Muscle layer of duodenum (tissue), 2 donors: Measurements from ENCODE around the gene SYNDIG1.

Experiments used
- H3K27ac ChIP-seq: one replicate; pipeline ENCODE4 v1.7.0; 2013; ENCODE audit warnings: mild to moderate bottlenecking, low read length
- H3K27me3 ChIP-seq: one replicate; pipeline ENCODE4 v1.7.0; 2013; ENCODE audit warnings: low read depth, mild to moderate bottlenecking, control low read depth, low read length
- H3K36me3 ChIP-seq, 2 donors: one replicate each; pipeline ENCODE4 v1.7.0; 2013; ENCODE audit warnings: low read length in 2 of 2, control low read depth in 1 of 2, mild to moderate bottlenecking in 1 of 2; ENCODE audit not compliant: insufficient read depth in 2 of 2, control insufficient read depth in 1 of 2
- H3K4me1 ChIP-seq, 2 donors: one replicate each; pipeline ENCODE4 v1.7.0; 2013; ENCODE audit warnings: low read length in 2 of 2, mild to moderate bottlenecking in 2 of 2, control low read depth in 1 of 2, moderate library complexity in 1 of 2; ENCODE audit not compliant: insufficient read depth in 2 of 2, control insufficient read depth in 1 of 2
- H3K4me3 ChIP-seq, 2 donors: one replicate each; pipeline ENCODE4 v1.7.0; 2013; ENCODE audit warnings: low read length in 2 of 2, low read depth in 1 of 2, mild to moderate bottlenecking in 1 of 2
- H3K9me3 ChIP-seq, 2 donors: one replicate each; pipeline ENCODE4 v1.7.0; 2013; ENCODE audit warnings: low read length in 2 of 2, control low read depth in 1 of 2, mild to moderate bottlenecking in 1 of 2; ENCODE audit not compliant: control insufficient read depth in 1 of 2
- donor health status: healthy.

The SYNDIG1 gene

GRCh38 chr20:24698706-24699206, 229.3 kb downstream of the SYNDIG1 start:
- no peak overlapping the region for H3K4me3 ChIP-seq
- H3K27ac ChIP-seq = no peak overlapping the region
- no peaks in the 10 kb centered on the region for H3K4me1 ChIP-seq
- no peaks in the 10 kb centered on the region for H3K9me3 ChIP-seq
- H3K27me3 ChIP-seq = no peaks in the 10 kb centered on the region
- H3K36me3 ChIP-seq = no peaks in the 10 kb centered on the region

GRCh38 chr20:24699321-24700165, 230.1 kb downstream of the SYNDIG1 start:
- Histone ChIP-seq H3K4me1 (no peaks in the 10 kb centered on the region), H3K9me3 (no peaks in the 10 kb centered on the region), H3K27me3 (no peaks in the 10 kb centered on the region), H3K36me3 (no peaks in the 10 kb centered on the region), H3K27ac (no peak overlapping the region), H3K4me3 (no peak overlapping the region)

- Histone ChIP-seq H3K4me3 (no peak overlapping the region), H3K9me3 (no peaks in the 10 kb centered on the region), H3K36me3 (no peaks in the 10 kb centered on the region), H3K27me3 (no peaks in the 10 kb centered on the region), H3K4me1 (no peaks in the 10 kb centered on the region), H3K27ac (no peak overlapping the region)
Observed at GRCh38 chr20:24700166-24700860, 230.9 kb downstream of the SYNDIG1 start.

- Histone ChIP-seq H3K4me1 (no peaks in the 10 kb centered on the region), H3K4me3 (no peak overlapping the region), H3K9me3 (no peaks in the 10 kb centered on the region), H3K27me3 (no peaks in the 10 kb centered on the region), H3K27ac (no peak overlapping the region), H3K36me3 (no peaks in the 10 kb centered on the region)
Observed at GRCh38 chr20:24701027-24701426, 231.6 kb downstream of the SYNDIG1 start.

GRCh38 chr20:24701668-24702067, 232.2 kb downstream of the SYNDIG1 start:
- H3K9me3 ChIP-seq = no peaks in the 10 kb centered on the region
- H3K4me3 ChIP-seq = no peak overlapping the region
- H3K27ac ChIP-seq = no peak overlapping the region
- no peaks in the 10 kb centered on the region for H3K4me1 ChIP-seq
- H3K36me3 ChIP-seq = no peaks in the 10 kb centered on the region
- H3K27me3 ChIP-seq = no peaks in the 10 kb centered on the region

DNA sequence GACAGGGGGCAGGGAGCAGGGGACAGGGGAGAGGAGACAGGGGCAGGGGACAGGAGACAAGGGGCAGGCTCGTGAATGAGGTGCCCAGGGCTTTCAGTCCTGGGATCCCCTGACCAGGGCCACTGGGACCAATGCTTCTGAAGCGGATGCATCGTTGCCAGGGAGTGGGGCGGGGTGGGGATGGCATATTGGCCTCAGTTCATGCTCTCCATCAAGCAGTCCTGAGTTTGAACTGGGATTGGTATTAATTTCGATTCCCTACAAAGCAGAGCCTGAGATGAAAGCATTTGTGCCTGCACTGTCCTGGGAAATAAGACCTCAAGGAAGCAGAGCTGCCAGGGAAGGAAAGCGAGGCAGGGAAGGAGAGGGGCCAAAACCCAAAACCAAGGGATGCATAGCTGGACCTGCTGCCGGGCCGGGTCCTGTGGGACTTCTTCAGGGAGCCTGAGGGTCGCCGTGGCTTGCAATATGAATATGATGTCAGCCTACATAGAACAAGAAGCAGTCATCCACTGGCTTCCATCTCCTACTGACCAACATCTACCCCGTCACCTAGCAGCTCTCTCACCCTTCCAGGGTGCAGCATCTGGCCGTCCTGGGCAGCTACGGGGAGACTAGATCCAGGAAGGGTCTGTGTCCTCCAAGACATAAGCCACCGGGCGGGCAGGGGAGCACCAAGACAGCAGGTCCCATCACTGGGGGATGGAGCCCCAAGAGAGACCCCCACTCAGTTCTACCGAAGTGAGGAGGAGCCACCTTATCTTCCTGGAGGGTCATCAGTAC, 233.3 kb downstream of the SYNDIG1 start:
- H3K9me3 ChIP-seq = no peaks in the 10 kb centered on the region
- H3K27me3 ChIP-seq = no peaks in the 10 kb centered on the region
- H3K4me1 ChIP-seq = no peaks in the 10 kb centered on the region
- H3K27ac ChIP-seq = no peak overlapping the region
- no peak overlapping the region for H3K4me3 ChIP-seq
- H3K36me3 ChIP-seq = no peaks in the 10 kb centered on the region

DNA sequence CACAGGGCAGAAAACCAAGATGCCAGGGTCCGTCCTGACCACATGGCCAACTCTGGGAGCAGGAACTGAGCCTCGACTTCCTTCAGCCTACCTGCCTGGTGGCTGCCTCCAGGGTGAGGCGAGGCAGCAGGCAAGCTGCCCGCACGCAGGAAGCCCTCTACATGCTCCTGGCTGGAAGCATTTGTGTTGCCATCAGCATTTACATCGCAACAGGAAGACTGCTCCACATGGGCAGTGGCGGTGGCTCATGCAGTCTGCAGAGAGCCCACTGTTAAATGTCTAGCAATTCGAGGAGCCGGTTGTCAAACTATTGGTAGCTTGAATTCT, 233.8 kb downstream of the SYNDIG1 start:
- no peak overlapping the region for H3K4me3 ChIP-seq
- H3K27ac ChIP-seq = no peak overlapping the region
- H3K27me3 ChIP-seq = no peaks in the 10 kb centered on the region
- H3K9me3 ChIP-seq = no peaks in the 10 kb centered on the region
- H3K36me3 ChIP-seq = no peaks in the 10 kb centered on the region
- no peaks in the 10 kb centered on the region for H3K4me1 ChIP-seq

DNA sequence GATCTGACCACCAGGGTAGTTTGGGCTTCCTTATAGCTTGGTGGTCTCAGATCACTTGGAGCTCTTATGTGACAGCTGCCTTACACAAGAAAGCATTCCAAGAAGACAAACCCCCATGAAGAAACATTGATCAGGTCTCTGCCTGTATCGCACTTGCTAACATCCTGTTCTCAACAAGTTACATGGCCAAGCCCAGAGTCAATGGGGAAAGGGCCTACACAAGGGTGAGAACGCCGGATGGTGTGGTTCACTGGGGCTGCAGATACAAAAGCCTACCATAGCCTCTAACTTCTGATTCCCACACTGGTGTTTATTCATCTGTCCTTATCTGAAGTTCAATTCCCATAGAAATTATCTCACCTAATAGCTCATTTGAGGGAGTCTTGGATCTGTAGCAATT, 235.5 kb downstream of the SYNDIG1 start:
- Histone ChIP-seq H3K36me3 (no peaks in the 10 kb centered on the region), H3K4me1 (no peaks in the 10 kb centered on the region), H3K27me3 (no peaks in the 10 kb centered on the region)

DNA sequence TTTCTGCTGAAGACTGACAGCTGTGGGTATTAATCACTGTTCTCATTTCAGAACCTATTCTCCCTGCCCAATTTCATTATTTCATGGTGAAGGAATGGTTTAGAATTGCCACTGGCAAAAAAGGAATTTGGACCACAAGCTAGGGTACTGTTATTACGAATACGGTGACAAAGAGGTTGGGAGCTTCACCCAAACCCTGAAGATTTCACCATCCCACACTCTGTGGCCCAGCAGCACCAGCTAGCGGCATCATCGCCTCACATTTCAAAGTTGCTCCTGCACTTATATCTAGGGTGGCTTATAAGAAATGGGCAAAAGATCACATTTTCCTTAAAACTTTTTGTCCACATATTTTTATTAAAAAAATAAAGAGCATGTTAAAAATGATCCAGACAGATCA, 236.1 kb downstream of the SYNDIG1 start:
- H3K27ac ChIP-seq = no peak overlapping the region
- H3K36me3 ChIP-seq = no peaks in the 10 kb centered on the region
- no peaks in the 10 kb centered on the region for H3K9me3 ChIP-seq
- H3K4me3 ChIP-seq = no peak overlapping the region
- no peaks in the 10 kb centered on the region for H3K4me1 ChIP-seq
- no peaks in the 10 kb centered on the region for H3K27me3 ChIP-seq

More for the DNA sequence above, 235.5 kb downstream of the SYNDIG1 start:
- H3K27ac ChIP-seq = no peak overlapping the region
- H3K4me3 ChIP-seq = no peak overlapping the region
- no peaks in the 10 kb centered on the region for H3K9me3 ChIP-seq

- Histone ChIP-seq H3K27me3 (no peaks in the 10 kb centered on the region), H3K36me3 (no peaks in the 10 kb centered on the region), H3K4me3 (no peak overlapping the region), H3K4me1 (no peaks in the 10 kb centered on the region), H3K27ac (no peak overlapping the region), H3K9me3 (no peaks in the 10 kb centered on the region)
Observed at GRCh38 chr20:24708411-24709295, 239.2 kb downstream of the SYNDIG1 start.
